ENCODE results near the gene GAB2.

- TF ChIP-seq POLR2A (IDR thresholded peaks at IDR 0.05; ENCODE audit: low read length) (no peak), GATA1 (IDR thresholded peaks at IDR 0.05; ENCODE audit: low read depth, low read length) (no peak)
Measured at GRCh38 chr11:78218707-78219492, 198.7 kb downstream of the GAB2 start.

Measured in erythroblast (primary cell).